HG03066 (cell line): Measurements from ENCODE around the gene ARL4A.
A peak's percentile ranks its signal among the peaks of the same experiment; 100 is the strongest.
"Not testable (repeated sequence)": the region's sequence is repeated elsewhere in the genome, so short reads cannot be mapped to it uniquely, and the experiment has no call there.

Source experiments
- ATAC-seq: cut with Tn5 transposase; IDR thresholded peaks from one replicate; pipeline ENCODE4 v1.9.1; 2021; ENCODE audit warnings: low read depth; ENCODE audit not compliant: unreplicated experiment

Gene ARL4A

DNA sequence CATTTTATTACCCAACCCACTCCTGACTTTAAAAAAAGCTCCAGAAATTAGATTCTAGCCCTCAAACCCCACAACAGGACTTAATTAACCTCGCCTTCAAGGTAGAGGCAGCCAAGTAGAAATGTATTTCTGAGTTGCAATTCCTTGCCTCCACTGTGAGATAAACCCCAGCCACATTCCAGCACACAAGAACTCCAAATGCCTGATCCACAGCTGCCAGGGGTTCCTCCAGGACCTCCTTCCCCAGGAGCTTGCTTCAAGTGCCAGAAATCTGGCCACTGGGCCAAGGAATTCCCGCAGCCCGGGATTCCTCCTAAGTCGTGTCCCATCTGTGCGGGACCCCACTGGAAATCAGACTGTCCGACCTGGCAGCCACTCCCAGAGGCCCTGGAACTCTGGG lies 25.9 kb upstream of the ARL4A start:
- no peak for ATAC-seq

- ATAC-seq, result no peak
Measured at GRCh38 chr7:12670000-12670729, 17.3 kb upstream of the ARL4A start.

- ATAC-seq, result no peak
Measured at GRCh38 chr7:12670743-12671520, 16.5 kb upstream of the ARL4A start.

GRCh38 chr7:12673436-12673835 lies 14.0 kb upstream of the ARL4A start:
- ATAC-seq, result not testable (repeated sequence)

- ATAC-seq, result no peak
Measured at GRCh38 chr7:12674053-12674452, 13.4 kb upstream of the ARL4A start.

DNA sequence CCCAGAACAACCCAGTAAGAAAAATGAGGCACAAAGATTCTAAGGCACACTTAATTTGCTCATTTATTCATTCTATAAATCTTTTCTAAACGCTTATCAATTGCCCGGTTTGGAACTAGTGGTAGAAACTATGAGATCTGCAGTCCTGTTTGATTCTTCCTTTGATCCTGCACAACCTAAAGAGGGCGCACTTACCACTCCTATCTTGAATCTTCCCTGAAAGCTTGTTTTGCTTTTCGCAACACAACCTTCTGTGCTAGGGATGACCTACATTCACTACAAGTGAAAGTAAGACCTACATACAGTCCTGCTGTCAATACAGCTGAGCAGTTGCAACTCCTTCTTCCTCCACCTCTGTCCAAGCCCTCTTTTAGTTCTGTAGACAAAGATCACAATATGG lies 12.6 kb upstream of the ARL4A start:
- no peak for ATAC-seq

- ATAC-seq, result no peak
Measured at GRCh38 chr7:12683678-12684585, 3.5 kb upstream of the ARL4A start.

DNA sequence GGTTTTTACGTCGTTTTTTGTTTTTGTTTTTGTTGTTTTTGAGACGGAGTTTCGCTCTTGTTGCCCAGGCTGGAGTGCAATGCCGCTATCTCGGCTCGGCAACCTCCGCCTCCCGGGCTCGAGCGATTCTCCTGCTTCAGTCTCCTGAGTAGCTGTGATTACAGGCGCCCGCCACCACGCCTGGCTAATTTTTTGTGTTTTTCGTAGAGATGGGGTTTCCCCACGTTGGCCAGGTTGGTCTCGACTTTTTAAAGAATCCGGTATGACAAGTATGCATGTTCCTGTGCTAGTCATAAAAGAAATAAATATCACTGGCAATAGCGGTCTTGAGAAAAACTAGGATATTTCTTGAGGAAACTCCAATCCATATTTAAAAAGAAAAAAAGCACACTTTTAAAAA lies 2.7 kb upstream of the ARL4A start:
- no peak for ATAC-seq

DNA sequence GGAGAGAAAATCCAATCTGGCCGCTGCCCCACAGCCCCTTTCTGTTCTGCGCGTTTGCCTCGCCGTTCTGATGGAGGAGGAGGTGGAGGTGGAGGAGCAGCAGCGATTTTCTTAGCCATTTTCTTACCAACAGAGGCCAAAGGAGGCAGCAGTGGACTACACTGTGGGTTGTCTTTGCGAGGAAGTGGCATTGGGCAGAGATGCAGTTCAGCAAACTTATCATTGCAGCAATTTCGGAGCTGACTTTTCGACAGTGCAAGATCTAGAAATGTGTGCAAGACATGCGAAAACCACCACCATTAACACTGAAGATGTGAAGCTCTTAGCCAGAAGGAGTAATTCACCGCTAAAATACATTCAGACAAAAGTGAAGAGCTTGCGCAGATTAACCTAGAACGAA lies 1.9 kb upstream of the ARL4A start:
- ATAC-seq, result no peak

DNA sequence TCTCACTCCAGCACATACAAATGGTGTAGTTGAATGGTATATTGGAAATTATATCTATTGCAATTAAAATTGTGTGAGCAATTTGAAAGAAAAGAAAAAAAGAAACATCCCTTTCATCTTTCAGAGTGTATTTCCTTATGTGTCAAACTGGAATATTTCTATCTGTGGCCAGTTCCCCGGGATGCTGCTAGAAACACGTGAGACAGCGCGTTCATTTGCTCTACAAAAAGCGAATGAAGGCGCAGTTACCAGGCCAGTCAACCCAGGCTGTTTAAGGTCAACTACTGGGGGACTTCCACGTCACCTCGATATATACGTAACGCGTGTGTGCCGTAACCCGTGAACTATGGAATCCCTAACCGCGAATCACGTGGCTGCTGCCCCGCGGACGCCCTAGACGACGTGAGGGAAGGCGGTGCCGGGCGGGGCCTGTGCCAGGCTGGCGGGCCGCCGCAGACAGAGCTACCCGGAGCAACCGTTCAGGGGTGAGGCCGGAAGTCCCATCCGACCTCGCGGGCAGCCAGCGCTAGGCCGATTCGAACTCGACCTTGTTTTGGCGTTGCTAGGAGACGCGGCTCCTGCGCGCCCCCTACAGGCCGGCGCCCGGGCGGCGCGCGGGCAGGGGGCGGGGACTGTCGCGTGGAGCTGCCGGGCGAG lies 1.1 kb upstream of the ARL4A start:
- peak; percentile 73 for ATAC-seq

DNA sequence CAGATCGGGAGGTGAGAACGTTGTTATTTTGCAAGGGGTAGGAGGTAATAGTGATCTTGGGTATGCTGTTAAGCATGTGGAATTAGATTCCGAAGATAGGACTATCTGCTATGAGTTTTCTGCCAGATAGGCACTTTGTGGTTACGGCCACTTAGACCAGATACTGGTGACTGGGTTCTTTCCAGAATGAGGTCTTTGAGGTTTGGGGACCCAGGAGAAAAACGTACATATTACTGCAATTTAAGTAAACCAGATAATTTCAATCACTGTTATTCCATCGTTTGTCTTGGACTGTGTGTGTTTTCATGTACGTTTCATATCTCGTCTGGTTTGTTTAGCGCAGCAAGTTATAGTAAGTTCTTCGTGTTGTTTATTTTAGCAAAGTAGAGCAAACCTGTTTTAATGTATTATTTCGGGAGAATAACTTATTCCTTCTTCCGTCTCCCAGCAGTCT lies 312 bp downstream of the ARL4A start:
- ATAC-seq, result no peak

DNA sequence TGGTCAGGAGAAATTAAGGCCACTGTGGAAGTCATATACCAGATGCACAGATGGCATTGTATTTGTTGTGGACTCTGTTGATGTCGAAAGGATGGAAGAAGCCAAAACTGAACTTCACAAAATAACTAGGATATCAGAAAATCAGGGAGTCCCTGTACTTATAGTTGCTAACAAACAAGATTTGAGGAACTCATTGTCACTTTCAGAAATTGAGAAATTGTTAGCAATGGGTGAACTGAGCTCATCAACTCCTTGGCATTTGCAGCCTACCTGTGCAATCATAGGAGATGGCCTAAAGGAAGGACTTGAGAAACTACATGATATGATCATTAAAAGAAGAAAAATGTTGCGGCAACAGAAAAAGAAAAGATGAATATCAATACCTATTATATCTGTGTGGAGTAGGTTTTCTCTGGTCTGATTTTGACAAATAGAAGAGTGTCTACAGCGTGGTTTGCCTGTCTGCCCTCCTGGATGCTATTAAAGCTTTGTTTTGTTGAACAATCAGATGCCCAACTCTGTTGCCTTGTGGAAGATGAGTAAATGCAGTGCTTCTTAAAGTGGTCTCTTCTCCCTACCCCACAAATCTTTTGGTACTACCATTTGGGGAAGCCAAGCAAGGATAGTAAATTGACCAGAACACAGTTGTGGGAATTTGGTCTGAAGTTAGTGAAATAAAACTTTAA lies 1.2 kb downstream of the ARL4A start:
- ATAC-seq, result not testable (repeated sequence)

- no peak for ATAC-seq
Measured at GRCh38 chr7:12689451-12689850, 2.0 kb downstream of the ARL4A start.

GRCh38 chr7:12690041-12690878 lies 2.8 kb downstream of the ARL4A start:
- ATAC-seq, result no peak

DNA sequence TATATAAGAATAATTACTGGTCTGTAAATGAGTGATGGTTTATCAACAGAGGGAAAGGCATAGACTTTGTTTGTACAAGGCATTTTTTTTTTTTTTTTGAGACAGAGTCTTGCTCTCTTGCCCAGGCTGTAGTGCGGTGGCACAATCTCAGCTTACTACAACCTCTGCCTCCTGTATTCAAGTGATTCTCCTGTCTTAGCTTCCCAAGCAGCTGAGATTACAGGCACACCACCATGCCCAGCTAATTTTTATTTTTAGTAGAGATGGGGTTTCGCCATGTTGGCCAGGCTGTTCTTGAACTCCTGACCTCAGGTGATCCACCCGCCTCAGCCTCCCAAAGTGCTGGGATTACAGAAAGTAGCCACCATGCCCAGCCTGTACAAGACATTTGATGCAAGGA lies 4.0 kb downstream of the ARL4A start:
- ATAC-seq, result not testable (repeated sequence)

GRCh38 chr7:12692035-12692434 lies 4.6 kb downstream of the ARL4A start:
- ATAC-seq, result no peak

- ATAC-seq, result no peak
Measured at GRCh38 chr7:12692479-12693259, 5.2 kb downstream of the ARL4A start.

DNA sequence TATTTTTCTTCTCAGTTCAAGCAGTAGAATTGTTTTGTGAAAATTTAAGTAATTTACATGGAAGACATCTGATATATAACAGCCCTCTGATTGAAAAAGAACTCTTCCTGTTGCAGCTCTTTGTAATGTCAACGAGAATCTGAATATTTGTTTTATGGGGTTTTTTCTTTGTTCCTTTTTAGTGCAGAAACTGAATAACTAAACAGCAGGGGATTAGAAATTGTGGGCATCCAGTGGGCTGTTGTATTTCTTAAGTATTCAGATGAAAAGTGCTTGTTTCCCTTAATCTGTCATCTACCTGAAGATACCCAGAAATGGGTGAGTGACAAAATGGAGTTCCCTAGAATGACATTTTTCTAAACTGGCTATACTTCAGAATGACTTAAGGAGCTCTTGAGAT lies 7.4 kb downstream of the ARL4A start:
- no peak for ATAC-seq
